H9 (cell line): ENCODE results near the gene SIX3. TPM values are rescaled to one million over a fixed set of nuclear protein-coding genes. Genes with fewer than 3 reads are reported as not detected.

Source experiments
- DNase-seq: peaks from one replicate; pipeline ENCODE4 v3.0.0-alpha.2; 2017
- H2AFZ ChIP-seq: one replicate; pipeline ENCODE4 v1.6.1; 2013; ENCODE audit warnings: mild to moderate bottlenecking, low read length, control low read depth, moderate library complexity
- H2AK5ac ChIP-seq: 2 replicates; pipeline ENCODE4 v1.6.1; 2013; ENCODE audit warnings: low read length, control low read depth, mixed read lengths; ENCODE audit not compliant: insufficient read length
- H2BK120ac ChIP-seq: one replicate; pipeline ENCODE4 v1.6.1; 2013; ENCODE audit warnings: low read depth, mild to moderate bottlenecking, low read length, control low read depth, inconsistent platforms; ENCODE audit not compliant: poor library complexity, severe bottlenecking
- H2BK12ac ChIP-seq: 2 replicates; pipeline ENCODE4 v1.6.1; 2013; ENCODE audit warnings: low read length, control low read depth, mixed read lengths, low read depth; ENCODE audit not compliant: insufficient read length
- H2BK15ac ChIP-seq: 2 replicates; pipeline ENCODE4 v1.6.1; 2013; ENCODE audit warnings: low read depth, low read length, control low read depth
- H2BK20ac ChIP-seq: one replicate; pipeline ENCODE4 v1.6.1; 2013; ENCODE audit warnings: low read depth, mild to moderate bottlenecking, low read length, control low read depth, inconsistent platforms; ENCODE audit not compliant: poor library complexity, severe bottlenecking
- H2BK5ac ChIP-seq: 2 replicates; pipeline ENCODE4 v1.6.1; 2013; ENCODE audit warnings: low read length, control low read depth, mixed read lengths; ENCODE audit not compliant: insufficient read length
- H3K14ac ChIP-seq: 2 replicates; pipeline ENCODE4 v1.6.1; 2013; ENCODE audit warnings: low read length, control low read depth; ENCODE audit not compliant: insufficient read depth
- H3K18ac ChIP-seq: 2 replicates; pipeline ENCODE4 v1.6.1; 2013; ENCODE audit warnings: low read depth, mild to moderate bottlenecking, mixed read lengths, low read length, control low read depth; ENCODE audit not compliant: insufficient read length
- H3K23ac ChIP-seq: 2 replicates; pipeline ENCODE4 v1.6.1; 2013; ENCODE audit warnings: low read length, control low read depth, mixed read lengths, low read depth; ENCODE audit not compliant: insufficient read length
- H3K23me2 ChIP-seq: 2 replicates; pipeline ENCODE4 v1.6.1; 2013; ENCODE audit warnings: low read depth, mild to moderate bottlenecking, mixed read lengths, low read length, control low read depth; ENCODE audit not compliant: insufficient read length, poor library complexity, severe bottlenecking
- H3K27ac ChIP-seq: 2 replicates; pipeline ENCODE4 v1.5.1; 2013; ENCODE audit warnings: low read length, control low read depth, mixed read lengths, low read depth; ENCODE audit not compliant: insufficient read length
- H3K27me3 ChIP-seq: 2 replicates; pipeline ENCODE4 v1.6.1; 2013; ENCODE audit warnings: low read length, control low read depth, inconsistent platforms; ENCODE audit not compliant: insufficient read depth
- H3K4ac ChIP-seq: 2 replicates; pipeline ENCODE4 v1.6.1; 2013; ENCODE audit warnings: low read depth, mild to moderate bottlenecking, control low read depth, inconsistent platforms, low read length, moderate library complexity
- H3K4me1 ChIP-seq: 2 replicates; pipeline ENCODE4 v1.6.1; 2013; ENCODE audit warnings: low read length, control low read depth, inconsistent platforms; ENCODE audit not compliant: insufficient read depth
- H3K4me2 ChIP-seq: 2 replicates; pipeline ENCODE4 v1.6.1; 2013; ENCODE audit warnings: low read length, control low read depth, mixed read lengths; ENCODE audit not compliant: insufficient read length, insufficient read depth
- H3K56ac ChIP-seq: 2 replicates; pipeline ENCODE4 v1.6.1; 2013; ENCODE audit warnings: low read depth, mild to moderate bottlenecking, mixed read lengths, low read length, control low read depth; ENCODE audit not compliant: insufficient read length
- H3K79me1 ChIP-seq: 2 replicates; pipeline ENCODE4 v1.6.1; 2013; ENCODE audit warnings: low read depth, mild to moderate bottlenecking, moderate library complexity, low read length, control low read depth, inconsistent platforms; ENCODE audit not compliant: insufficient read depth, poor library complexity, severe bottlenecking
- H3K79me2 ChIP-seq: 2 replicates; pipeline ENCODE4 v1.6.1; 2013; ENCODE audit warnings: low read length, control low read depth, inconsistent platforms; ENCODE audit not compliant: insufficient read depth
- H3K9ac ChIP-seq: 2 replicates; pipeline ENCODE4 v1.6.1; 2013; ENCODE audit warnings: low read length, control low read depth, mixed read lengths; ENCODE audit not compliant: insufficient read length; ENCODE audit errors: extremely low read depth
- H3K9me3 ChIP-seq: one replicate; pipeline ENCODE4 v1.6.1; 2013; ENCODE audit warnings: low read depth, low read length, inconsistent platforms; ENCODE audit not compliant: control insufficient read depth
- H3T11ph ChIP-seq: one replicate; pipeline ENCODE4 v1.6.1; 2013; ENCODE audit warnings: mild to moderate bottlenecking, low read length, control low read depth, inconsistent platforms
- H4K20me1 ChIP-seq: one replicate; pipeline ENCODE4 v1.6.1; 2013; ENCODE audit not compliant: control insufficient read depth, insufficient read length, insufficient read depth
- H4K5ac ChIP-seq: 2 replicates; pipeline ENCODE4 v1.6.1; 2013; ENCODE audit warnings: low read depth, mild to moderate bottlenecking, mixed read lengths, low read length, control low read depth; ENCODE audit not compliant: insufficient read length
- H4K8ac ChIP-seq: replicated peaks from 2 replicates; pipeline ENCODE4 v1.6.1; 2013; ENCODE audit warnings: low read length, control low read depth, mixed read lengths, low read depth; ENCODE audit not compliant: insufficient read length
- H4K91ac ChIP-seq: 2 replicates; pipeline ENCODE4 v1.6.1; 2013; ENCODE audit warnings: low read depth, mild to moderate bottlenecking, moderate library complexity, mixed read lengths, low read length, control low read depth; ENCODE audit not compliant: insufficient read length
- H3K27ac Mint-ChIP-seq, 3 experiments: 2 replicates in 2 of 3; 3 replicates in 1 of 3; pipeline ENCODE4 v1.8.0; 2020 to 2021; ENCODE audit warnings: mixed read lengths in 3 of 3, mild to moderate bottlenecking in 1 of 3, moderate library complexity in 1 of 3
- H3K27me3 Mint-ChIP-seq: 2 replicates; pipeline ENCODE4 v1.8.0; 2021; ENCODE audit warnings: low read depth, mild to moderate bottlenecking, moderate library complexity, mixed read lengths
- H3K36me3 Mint-ChIP-seq, 3 experiments: 2 replicates in 2 of 3; 3 replicates in 1 of 3; pipeline ENCODE4 v1.8.0; 2020 to 2021; ENCODE audit warnings: low read depth in 3 of 3, mixed read lengths in 3 of 3; ENCODE audit not compliant: insufficient read depth in 1 of 3
- H3K4me1 Mint-ChIP-seq, 2 experiments: 2 replicates each; pipeline ENCODE4 v1.8.0; 2020; ENCODE audit warnings: mixed read lengths in 2 of 2
- H3K4me3 Mint-ChIP-seq, 2 experiments: 2 replicates in 1 of 2; 3 replicates in 1 of 2; pipeline ENCODE4 v1.8.0; 2020 to 2021; ENCODE audit warnings: mild to moderate bottlenecking in 2 of 2, mixed read lengths in 2 of 2, moderate library complexity in 1 of 2
- H3K9me3 Mint-ChIP-seq, 2 experiments: 2 replicates in 1 of 2; 3 replicates in 1 of 2; pipeline ENCODE4 v1.8.0; 2020; ENCODE audit warnings: mild to moderate bottlenecking in 2 of 2, mixed read lengths in 2 of 2, moderate library complexity in 1 of 2
- CTCF ChIP-seq: fragments of 200-600 bp; sonication (generic); conservative IDR thresholded peaks from 3 replicates; pipeline ENCODE4 v1.8.0; 2021; ENCODE audit warnings: antibody characterized with exemption, mild to moderate bottlenecking
- WGBS: extraction: QIAGEN DNeasy Blood & Tissue Kit; methylation state at CpG from one replicate; pipeline ENCODE4 v1.1.7; 2013; ENCODE audit warnings: missing lambda C conversion rate, low lambda C conversion rate, mixed read lengths; ENCODE audit not compliant: insufficient read length; ENCODE audit errors: extremely low coverage; 5-methylcytosine and 5-hydroxymethylcytosine counted together
- total RNA-seq: library from RNA; stranded (reverse); gene quantifications from 2 replicates; pipeline ENCODE4 v1.2.1, GENCODE V29; 2021

The SIX3 gene
- total RNA-seq, 1 experiment from 2014 or later = 0.55 TPM

- no peak overlapping the region for H2BK12ac ChIP-seq
- Mint-ChIP-seq H3K27me3 (peaks cover 97% of the 10 kb centered on the region), H3K27ac (no peak overlapping the region), H3K4me3 (peak overlapping the region; percentile 30 to 72), H3K4me1 (peaks cover 47 to 76% of the 10 kb centered on the region in 2 experiments), H3K36me3 (no peaks in the 10 kb centered on the region; a peak in 2 of 7 replicates), H3K9me3 (peaks cover 0 to 3% of the 10 kb centered on the region in 2 experiments; a peak in 2 of 5 replicates)
- H3K27ac ChIP-seq = no peak overlapping the region
- H3K23me2 ChIP-seq = peaks cover 18% of the 10 kb centered on the region
- peaks cover 74% of the 10 kb centered on the region for H3K27me3 ChIP-seq
- H2BK20ac ChIP-seq = no peak overlapping the region
- H3K56ac ChIP-seq = no peak overlapping the region
- peaks cover 7% of the 10 kb centered on the region for H3K4me1 ChIP-seq
- no peak overlapping the region for H3K4ac ChIP-seq
- H2AK5ac ChIP-seq = no peak overlapping the region
- TF ChIP-seq CTCF = no peak
- no peak overlapping the region for H3K23ac ChIP-seq
- H4K20me1 ChIP-seq = no peaks in the 10 kb centered on the region
- H2AFZ ChIP-seq = no peak overlapping the region
- no peaks in the 10 kb centered on the region for H3K9me3 ChIP-seq
- no peak overlapping the region for H2BK15ac ChIP-seq
- H3K14ac ChIP-seq = no peak overlapping the region
- H2BK5ac ChIP-seq = no peak overlapping the region
- H4K91ac ChIP-seq = no peak overlapping the region
- H3K79me1 ChIP-seq = no peaks in the 10 kb centered on the region
- no peak overlapping the region for H4K8ac ChIP-seq
- no peak overlapping the region for H3T11ph ChIP-seq
- no peak overlapping the region for H2BK120ac ChIP-seq
- peak overlapping the region; percentile 10 for H3K4me2 ChIP-seq
- no peak overlapping the region for H3K18ac ChIP-seq
- H3K79me2 ChIP-seq = no peaks in the 10 kb centered on the region
- H3K9ac ChIP-seq = no peak overlapping the region
- DNase-seq = peak; percentile 62
- WGBS = no CpG with 5 or more reads among the region's 36 CpGs
- H4K5ac ChIP-seq = no peak overlapping the region
Measured at GRCh38 chr2:44927985-44928482, 13.5 kb upstream of the SIX3 start.
